ENCODE results near the gene FOXP1.

Gene FOXP1

DNA sequence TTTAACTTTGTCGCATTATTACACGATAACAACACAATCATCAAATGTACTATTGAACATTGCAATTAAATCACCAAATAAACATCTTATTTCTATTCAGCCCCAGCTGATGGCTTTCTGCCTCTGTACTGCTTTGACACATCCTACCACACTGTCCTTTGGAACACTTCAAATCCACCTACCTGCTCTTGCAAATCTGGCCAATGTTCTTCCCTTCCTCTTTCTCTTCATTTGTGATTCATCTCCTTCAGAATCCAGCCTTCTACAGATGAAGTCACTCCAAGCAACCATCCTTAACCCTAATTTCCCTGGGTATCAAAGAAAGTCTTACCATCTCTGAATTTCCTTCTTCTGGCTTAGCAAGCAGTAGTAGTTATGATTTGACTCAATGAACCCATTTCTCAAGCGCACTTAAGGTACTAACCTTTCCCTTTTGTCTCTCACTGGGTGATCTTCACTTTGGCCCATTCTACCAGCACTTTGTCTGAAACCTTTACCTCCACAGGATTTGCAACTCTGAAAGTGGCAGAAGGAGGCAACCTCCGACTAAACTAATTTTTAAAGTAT, 502.9 kb downstream of the FOXP1 start:
- TF ChIP-seq, protein P1, sequence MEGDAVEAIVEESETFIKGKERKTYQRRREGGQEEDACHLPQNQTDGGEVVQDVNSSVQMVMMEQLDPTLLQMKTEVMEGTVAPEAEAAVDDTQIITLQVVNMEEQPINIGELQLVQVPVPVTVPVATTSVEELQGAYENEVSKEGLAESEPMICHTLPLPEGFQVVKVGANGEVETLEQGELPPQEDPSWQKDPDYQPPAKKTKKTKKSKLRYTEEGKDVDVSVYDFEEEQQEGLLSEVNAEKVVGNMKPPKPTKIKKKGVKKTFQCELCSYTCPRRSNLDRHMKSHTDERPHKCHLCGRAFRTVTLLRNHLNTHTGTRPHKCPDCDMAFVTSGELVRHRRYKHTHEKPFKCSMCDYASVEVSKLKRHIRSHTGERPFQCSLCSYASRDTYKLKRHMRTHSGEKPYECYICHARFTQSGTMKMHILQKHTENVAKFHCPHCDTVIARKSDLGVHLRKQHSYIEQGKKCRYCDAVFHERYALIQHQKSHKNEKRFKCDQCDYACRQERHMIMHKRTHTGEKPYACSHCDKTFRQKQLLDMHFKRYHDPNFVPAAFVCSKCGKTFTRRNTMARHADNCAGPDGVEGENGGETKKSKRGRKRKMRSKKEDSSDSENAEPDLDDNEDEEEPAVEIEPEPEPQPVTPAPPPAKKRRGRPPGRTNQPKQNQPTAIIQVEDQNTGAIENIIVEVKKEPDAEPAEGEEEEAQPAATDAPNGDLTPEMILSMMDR (IDR thresholded peaks at IDR 0.05) = no peak
- no peak overlapping the region for H3K27ac ChIP-seq
- H3K4me1 ChIP-seq = no peaks in the 10 kb centered on the region
- H3K4me3 ChIP-seq (ENCODE audit: low read depth, low read length) = no peak overlapping the region
- no peak overlapping the region for H3K4me2 ChIP-seq (ENCODE audit: low read length)
- no peaks in the 10 kb centered on the region for H3K36me3 ChIP-seq (ENCODE audit: control insufficient read depth, insufficient read depth, low read length)
- H3K9me3 ChIP-seq (ENCODE audit: control insufficient read depth, low read length) = no peaks in the 10 kb centered on the region
- H3K79me2 ChIP-seq = no peaks in the 10 kb centered on the region
- no peaks in the 10 kb centered on the region for H3K27me3 ChIP-seq (ENCODE audit: control insufficient read depth, insufficient read depth, low read length)
- H3K9ac ChIP-seq = no peak overlapping the region
- H2AFZ ChIP-seq = no peak overlapping the region

DNA sequence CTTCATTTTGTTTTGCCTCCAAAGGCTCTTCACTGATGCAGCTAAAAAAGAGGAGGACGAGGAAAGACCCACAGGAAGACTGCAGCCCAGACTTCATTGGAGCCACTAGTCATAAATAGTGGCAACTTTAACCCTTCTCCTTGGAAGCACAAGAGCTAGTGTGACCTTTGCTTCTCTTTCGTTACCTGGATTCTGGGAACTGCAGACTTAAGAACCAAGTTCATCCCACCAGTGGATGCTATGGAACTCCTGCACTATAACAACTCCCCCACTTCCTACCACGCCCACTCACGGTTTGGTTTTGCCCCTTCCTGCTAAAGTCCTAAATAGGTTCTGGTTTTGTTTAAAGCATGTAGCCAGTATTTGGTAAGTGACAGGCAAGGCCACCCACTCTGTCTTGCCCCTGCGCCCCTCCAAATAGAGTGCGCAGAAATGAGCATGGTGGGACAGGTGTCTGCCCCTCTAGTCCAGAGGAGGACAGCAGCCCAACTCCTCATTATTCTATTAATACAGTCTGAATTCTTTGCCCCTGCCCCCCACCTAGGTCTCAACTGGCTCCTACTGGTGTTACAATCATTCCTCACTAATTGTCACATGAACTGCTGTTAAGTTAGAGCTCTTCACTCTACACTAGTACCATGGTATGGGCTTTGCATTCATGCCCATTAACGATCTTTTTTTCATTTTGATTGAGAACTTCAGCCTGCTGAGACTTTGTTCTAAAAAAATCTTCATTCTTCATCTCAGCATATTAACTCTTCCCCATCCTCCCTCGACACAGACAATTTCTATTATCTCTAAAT, 504.6 kb downstream of the FOXP1 start:
- Histone ChIP-seq H3K79me2 (no peaks in the 10 kb centered on the region), H3K27ac (no peak overlapping the region)
- TF ChIP-seq, protein P1 (IDR thresholded peaks at IDR 0.05) = no peak

GRCh38 chr3:71078199-71078598, 505.3 kb downstream of the FOXP1 start:
- no peaks in the 10 kb centered on the region for H3K36me3 ChIP-seq (ENCODE audit: control insufficient read depth, insufficient read depth, low read length)
- no peak overlapping the region for H2AFZ ChIP-seq
- no peak overlapping the region for H3K4me3 ChIP-seq (ENCODE audit: low read depth, low read length)
- no peaks in the 10 kb centered on the region for H3K9me3 ChIP-seq (ENCODE audit: control insufficient read depth, low read length)
- H3K4me2 ChIP-seq (ENCODE audit: low read length) = no peak overlapping the region
- no peaks in the 10 kb centered on the region for H3K27me3 ChIP-seq (ENCODE audit: control insufficient read depth, insufficient read depth, low read length)
- TF ChIP-seq, protein P1 (IDR thresholded peaks at IDR 0.05) = no peak
- no peaks in the 10 kb centered on the region for H3K4me1 ChIP-seq
- H3K79me2 ChIP-seq = no peaks in the 10 kb centered on the region
- no peak overlapping the region for H3K27ac ChIP-seq
- H3K9ac ChIP-seq = no peak overlapping the region

More for the DNA sequence above, 504.6 kb downstream of the FOXP1 start:
- Histone ChIP-seq H2AFZ (no peak overlapping the region), H3K4me1 (no peaks in the 10 kb centered on the region), H3K9me3 (ENCODE audit: control insufficient read depth, low read length) (no peaks in the 10 kb centered on the region), H3K36me3 (ENCODE audit: control insufficient read depth, insufficient read depth, low read length) (no peaks in the 10 kb centered on the region), H3K4me2 (ENCODE audit: low read length) (no peak overlapping the region), H3K9ac (no peak overlapping the region), H3K27me3 (ENCODE audit: control insufficient read depth, insufficient read depth, low read length) (no peaks in the 10 kb centered on the region), H3K4me3 (ENCODE audit: low read depth, low read length) (no peak overlapping the region)

- H3K4me1 ChIP-seq = no peaks in the 10 kb centered on the region
- no peak overlapping the region for H3K9ac ChIP-seq
- no peak overlapping the region for H3K27ac ChIP-seq
Measured at GRCh38 chr3:71077070-71077469, 506.5 kb downstream of the FOXP1 start.

More at GRCh38 chr3:71077070-71077469, 506.5 kb downstream of the FOXP1 start:
- H3K27me3 ChIP-seq (ENCODE audit: control insufficient read depth, insufficient read depth, low read length) = no peaks in the 10 kb centered on the region
- no peak overlapping the region for H3K4me3 ChIP-seq (ENCODE audit: low read depth, low read length)
- no peaks in the 10 kb centered on the region for H3K79me2 ChIP-seq
- TF ChIP-seq, protein P1 (IDR thresholded peaks at IDR 0.05) = no peak
- H3K9me3 ChIP-seq (ENCODE audit: control insufficient read depth, low read length) = no peaks in the 10 kb centered on the region
- no peaks in the 10 kb centered on the region for H3K36me3 ChIP-seq (ENCODE audit: control insufficient read depth, insufficient read depth, low read length)
- H2AFZ ChIP-seq = no peak overlapping the region
- H3K4me2 ChIP-seq (ENCODE audit: low read length) = no peak overlapping the region

All from parathyroid adenoma (tissue), 2 donors.